ENCODE data around the gene PLEKHA6. TPM values are rescaled to one million over a fixed set of nuclear protein-coding genes. Genes with fewer than 3 reads are reported as not detected.

The PLEKHA6 gene
- total and polyA plus RNA-seq, 7 experiments from 2014 or later, result 0.05 to 1.9 (median 0.46) TPM; not detected in 1

DNA sequence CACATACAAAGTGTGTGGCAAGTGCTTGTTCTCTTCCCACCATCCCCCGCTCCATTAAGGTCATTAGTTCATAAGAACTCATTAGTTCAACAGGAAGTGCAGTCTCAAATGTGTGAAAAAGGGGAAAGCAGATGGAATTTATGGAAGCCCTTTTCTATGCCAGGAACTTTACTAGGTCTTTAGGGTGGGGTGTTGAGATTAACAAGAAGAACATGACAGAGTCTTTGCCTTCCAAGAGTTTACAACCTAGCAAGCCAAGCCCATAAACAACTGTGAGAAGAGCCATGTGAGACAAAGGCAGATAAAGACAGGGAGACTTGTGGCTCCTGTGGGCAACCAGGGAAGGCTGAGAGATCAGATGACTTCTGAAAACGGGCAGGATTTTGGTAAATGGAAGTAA is 21.4 kb downstream of the PLEKHA6 start:
- intact Hi-C loops (cut with micrococcal nuclease), result no loop called here
- peaks cover 0 to 19% (median 0%) of the 10 kb centered on the region in 5 donors for H3K27me3 Mint-ChIP-seq

DNA sequence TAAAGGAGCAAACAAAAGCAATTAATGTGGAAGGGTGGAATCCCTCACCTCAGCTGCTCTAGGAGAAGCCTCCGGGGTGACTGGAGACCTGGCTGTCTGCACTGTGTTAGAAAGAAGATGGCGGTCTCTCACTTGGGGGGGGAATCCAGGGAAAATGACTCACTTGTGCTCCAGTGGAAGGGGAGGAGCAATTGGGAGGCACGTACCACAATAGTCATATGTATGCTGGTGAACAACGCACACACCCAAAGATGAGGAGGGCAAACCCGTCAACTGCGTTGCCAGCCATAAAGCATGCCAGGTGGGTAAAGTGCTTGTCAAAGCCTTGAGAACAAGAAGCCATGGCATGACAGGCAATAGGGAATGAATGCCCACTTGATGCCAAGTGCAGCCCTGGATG is 22.1 kb downstream of the PLEKHA6 start:
- Mint-ChIP-seq H3K4me3 (no peak overlapping the region), H3K27me3 (peaks cover 0 to 17% (median 0%) of the 10 kb centered on the region in 5 donors), H3K9me3 (no peaks in the 10 kb centered on the region), H3K36me3 (no peaks in the 10 kb centered on the region), H3K27ac (no peak overlapping the region), H3K4me1 (no peaks in the 10 kb centered on the region)
- Histone ChIP-seq H3K36me3 (ENCODE audit: control insufficient read depth in 2 of 3, insufficient read depth in 3 of 3, low read length in 3 of 3) (no peaks in the 10 kb centered on the region), H3K9me3 (ENCODE audit: control insufficient read depth in 2 of 3, low read length in 3 of 3) (no peaks in the 10 kb centered on the region), H3K4me1 (ENCODE audit: control insufficient read depth in 2 of 2, insufficient read depth in 2 of 2, low read length in 2 of 2) (no peaks in the 10 kb centered on the region), H3K27ac (ENCODE audit: low read depth, low read length) (no peak overlapping the region), H3K27me3 (ENCODE audit: control insufficient read depth in 2 of 2, insufficient read depth in 2 of 2, low read length in 2 of 2) (no peaks in the 10 kb centered on the region), H3K4me3 (ENCODE audit: low read length) (no peak overlapping the region)
- ChIA-PET CTCF (no interaction called here), POLR2A (interaction anchor here (0.6 kb wide), 1 partner anchor 217 kb away, joined by 6 read pairs; no protein-coding TSS in a partner anchor)
- intact Hi-C loops (cut with micrococcal nuclease), result no loop called here
- DNase-seq (no peak), ATAC-seq (no peak)

More for the DNA sequence above, 21.4 kb downstream of the PLEKHA6 start:
- Mint-ChIP-seq H3K4me3 (no peak overlapping the region), H3K36me3 (no peaks in the 10 kb centered on the region), H3K27ac (no peak overlapping the region), H3K4me1 (no peaks in the 10 kb centered on the region), H3K9me3 (no peaks in the 10 kb centered on the region)
- Histone ChIP-seq H3K9me3 (ENCODE audit: control insufficient read depth in 2 of 3, low read length in 3 of 3) (no peaks in the 10 kb centered on the region), H3K4me1 (ENCODE audit: control insufficient read depth in 2 of 2, insufficient read depth in 2 of 2, low read length in 2 of 2) (no peaks in the 10 kb centered on the region), H3K27ac (ENCODE audit: low read depth, low read length) (no peak overlapping the region), H3K36me3 (ENCODE audit: control insufficient read depth in 2 of 3, insufficient read depth in 3 of 3, low read length in 3 of 3) (no peaks in the 10 kb centered on the region), H3K27me3 (ENCODE audit: control insufficient read depth in 2 of 2, insufficient read depth in 2 of 2, low read length in 2 of 2) (no peaks in the 10 kb centered on the region), H3K4me3 (ENCODE audit: low read length) (no peak overlapping the region)
- POLR2A ChIA-PET, result no interaction called here
- CTCF ChIA-PET, result no interaction called here
- DNase-seq (no peak), ATAC-seq (no peak)

DNA sequence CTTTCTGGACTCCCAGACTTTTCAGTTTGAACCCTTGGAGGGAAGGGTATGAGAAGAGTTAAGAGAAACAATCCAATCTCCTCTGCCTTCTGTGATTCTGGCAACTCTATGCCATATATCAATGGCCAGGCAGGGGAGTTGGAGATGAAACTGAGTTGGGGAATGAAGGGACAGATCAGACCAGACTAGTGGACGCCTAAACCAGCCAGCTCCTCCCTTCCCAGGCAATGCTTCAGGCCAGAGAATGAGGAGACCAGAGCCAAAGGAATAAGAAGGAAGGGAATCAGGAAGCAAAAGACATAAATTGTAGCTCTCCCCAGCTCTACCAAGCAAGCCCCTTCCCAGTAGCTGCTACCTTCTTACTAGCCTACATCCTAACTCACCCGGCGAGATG is 22.7 kb downstream of the PLEKHA6 start:
- H3K4me3 Mint-ChIP-seq, result no peak overlapping the region
- H3K27ac Mint-ChIP-seq, result no peak overlapping the region
- DNase-seq (no peak), ATAC-seq (no peak)
- Histone ChIP-seq H3K9me3 (ENCODE audit: control insufficient read depth in 2 of 3, low read length in 3 of 3) (no peaks in the 10 kb centered on the region), H3K27ac (ENCODE audit: low read depth, low read length) (no peak overlapping the region), H3K27me3 (ENCODE audit: control insufficient read depth in 2 of 2, insufficient read depth in 2 of 2, low read length in 2 of 2) (no peaks in the 10 kb centered on the region), H3K4me1 (ENCODE audit: control insufficient read depth in 2 of 2, insufficient read depth in 2 of 2, low read length in 2 of 2) (no peaks in the 10 kb centered on the region), H3K36me3 (ENCODE audit: control insufficient read depth in 2 of 3, insufficient read depth in 3 of 3, low read length in 3 of 3) (no peaks in the 10 kb centered on the region), H3K4me3 (ENCODE audit: low read length) (no peak overlapping the region)
- no peaks in the 10 kb centered on the region for H3K36me3 Mint-ChIP-seq
- intact Hi-C loops (cut with micrococcal nuclease), result no loop called here
- POLR2A ChIA-PET, result no interaction called here
- peaks cover 0 to 17% (median 0%) of the 10 kb centered on the region in 5 donors for H3K27me3 Mint-ChIP-seq
- no peaks in the 10 kb centered on the region for H3K9me3 Mint-ChIP-seq
- CTCF ChIA-PET, result no interaction called here
- H3K4me1 Mint-ChIP-seq, result no peaks in the 10 kb centered on the region

DNA sequence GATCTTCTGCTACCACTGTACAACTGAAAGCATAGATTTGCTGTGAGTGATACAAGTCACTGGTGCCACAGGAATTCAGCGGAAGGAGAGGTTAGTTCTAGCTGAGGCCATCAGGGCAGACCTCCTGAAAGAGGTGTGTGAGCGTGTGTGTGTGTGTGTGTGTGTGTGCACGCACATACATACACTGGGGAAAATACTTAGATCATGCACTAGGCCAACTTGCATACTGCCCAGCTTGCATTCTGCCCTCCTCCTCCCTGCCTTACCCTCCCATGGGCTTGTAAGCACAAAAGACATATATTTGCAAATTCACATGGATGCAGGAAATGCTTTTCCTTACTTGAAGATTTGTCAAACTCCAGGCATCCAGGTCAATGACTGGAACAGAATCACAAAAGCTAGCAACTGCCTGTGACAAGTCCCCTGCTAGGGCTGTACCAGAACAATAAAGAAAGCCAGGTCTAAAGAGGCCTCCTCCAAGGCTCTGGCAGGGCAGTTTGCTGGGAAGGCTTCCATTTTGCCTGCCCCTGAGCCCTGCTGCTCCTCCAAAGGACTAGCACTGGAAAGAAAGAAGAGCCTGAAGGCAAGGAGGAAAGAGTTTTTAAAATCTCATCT is 23.2 kb downstream of the PLEKHA6 start:
- H3K36me3 ChIP-seq (ENCODE audit: control insufficient read depth in 2 of 3, insufficient read depth in 3 of 3, low read length in 3 of 3), result no peaks in the 10 kb centered on the region
- no peak overlapping the region for H3K27ac ChIP-seq (ENCODE audit: low read depth, low read length)
- Mint-ChIP-seq H3K27me3 (peaks cover 0 to 17% (median 0%) of the 10 kb centered on the region in 5 donors), H3K9me3 (no peaks in the 10 kb centered on the region), H3K36me3 (no peaks in the 10 kb centered on the region), H3K4me1 (no peaks in the 10 kb centered on the region), H3K4me3 (no peak overlapping the region), H3K27ac (no peak overlapping the region)
- H3K4me1 ChIP-seq (ENCODE audit: control insufficient read depth in 2 of 2, insufficient read depth in 2 of 2, low read length in 2 of 2), result no peaks in the 10 kb centered on the region
- intact Hi-C loops (cut with micrococcal nuclease), result no loop called here
- CTCF ChIA-PET, result no interaction called here
- H3K9me3 ChIP-seq (ENCODE audit: control insufficient read depth in 2 of 3, low read length in 3 of 3), result no peaks in the 10 kb centered on the region
- no peaks in the 10 kb centered on the region for H3K27me3 ChIP-seq (ENCODE audit: control insufficient read depth in 2 of 2, insufficient read depth in 2 of 2, low read length in 2 of 2)
- no peak for DNase-seq
- no peak overlapping the region for H3K4me3 ChIP-seq (ENCODE audit: low read length)
- POLR2A ChIA-PET, result no interaction called here
- no peak for ATAC-seq

DNA sequence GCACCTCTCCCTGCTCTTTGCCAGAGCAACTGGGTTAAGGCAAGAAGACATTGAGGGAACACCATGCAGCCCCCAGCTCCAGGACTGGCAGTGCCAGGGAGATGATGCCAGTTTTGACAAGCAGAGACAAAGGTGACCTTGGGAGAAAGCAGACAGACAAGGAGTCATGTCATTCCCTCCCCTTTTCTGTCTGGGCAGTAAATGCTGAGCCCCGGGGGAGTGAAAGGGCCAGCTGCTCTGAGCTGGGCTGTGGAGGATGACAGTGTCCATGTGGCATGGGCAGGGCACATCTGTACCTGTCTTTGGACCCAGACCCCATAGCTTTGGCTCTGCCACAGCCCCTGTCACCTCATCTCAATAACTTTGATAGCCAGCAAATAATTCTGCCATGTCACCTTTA is 24.2 kb downstream of the PLEKHA6 start:
- Mint-ChIP-seq H3K4me3 (no peak overlapping the region), H3K36me3 (no peaks in the 10 kb centered on the region), H3K9me3 (no peaks in the 10 kb centered on the region), H3K4me1 (no peaks in the 10 kb centered on the region), H3K27me3 (peaks cover 0 to 15% (median 0%) of the 10 kb centered on the region in 5 donors), H3K27ac (no peak overlapping the region)
- H3K27me3 ChIP-seq (ENCODE audit: control insufficient read depth in 2 of 2, insufficient read depth in 2 of 2, low read length in 2 of 2), result no peaks in the 10 kb centered on the region
- no peak for ATAC-seq
- H3K27ac ChIP-seq (ENCODE audit: low read depth, low read length), result no peak overlapping the region
- no peaks in the 10 kb centered on the region for H3K4me1 ChIP-seq (ENCODE audit: control insufficient read depth in 2 of 2, insufficient read depth in 2 of 2, low read length in 2 of 2)
- H3K9me3 ChIP-seq (ENCODE audit: control insufficient read depth in 2 of 3, low read length in 3 of 3), result no peaks in the 10 kb centered on the region
- intact Hi-C loops (cut with micrococcal nuclease), result no loop called here
- H3K4me3 ChIP-seq (ENCODE audit: low read length), result no peak overlapping the region
- no peaks in the 10 kb centered on the region for H3K36me3 ChIP-seq (ENCODE audit: control insufficient read depth in 2 of 3, insufficient read depth in 3 of 3, low read length in 3 of 3)
- CTCF ChIA-PET, result no interaction called here
- POLR2A ChIA-PET, result no interaction called here
- DNase-seq, result no peak

DNA sequence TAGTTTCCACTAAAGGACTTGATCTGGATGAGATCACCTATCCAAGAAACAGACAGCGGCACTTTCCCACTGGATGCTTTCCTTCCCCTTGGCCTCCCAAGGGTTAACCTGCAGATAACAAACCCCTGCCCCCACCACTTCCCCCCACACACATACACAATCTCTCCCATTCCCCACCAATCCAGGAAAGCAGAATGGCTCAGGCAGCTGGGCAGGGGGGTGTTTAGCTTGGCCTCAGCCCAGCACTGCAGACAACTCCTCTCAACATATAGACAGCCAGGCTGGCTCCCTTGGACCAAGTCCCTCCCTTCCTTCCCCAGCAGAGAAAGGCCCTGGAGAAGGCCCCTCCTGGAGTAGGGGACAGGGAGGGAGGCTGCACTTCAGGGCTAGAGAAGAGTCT is 24.6 kb downstream of the PLEKHA6 start:
- no peak overlapping the region for H3K27ac Mint-ChIP-seq
- POLR2A ChIA-PET, result no interaction called here

DNA sequence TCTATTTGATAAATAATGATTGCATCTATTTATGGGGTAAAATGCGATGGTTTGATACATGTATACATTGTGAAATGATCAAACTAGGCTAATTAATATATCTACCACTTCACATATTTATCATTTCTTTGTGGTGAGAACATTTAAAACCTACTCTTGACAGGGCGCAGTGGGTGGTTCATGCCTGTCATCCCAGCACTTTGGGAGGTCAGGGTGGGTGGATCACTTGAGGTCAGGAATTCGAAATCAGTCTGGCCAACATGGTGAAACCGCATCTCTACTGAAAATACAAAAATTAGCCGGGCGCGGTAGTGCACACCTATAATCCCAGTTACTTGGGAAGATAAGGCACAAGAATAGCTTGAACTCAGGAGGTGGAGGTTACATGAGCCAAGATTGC is 25.3 kb downstream of the PLEKHA6 start:
- Histone ChIP-seq H3K36me3 (ENCODE audit: control insufficient read depth in 2 of 3, insufficient read depth in 3 of 3, low read length in 3 of 3) (no peaks in the 10 kb centered on the region), H3K9me3 (ENCODE audit: control insufficient read depth in 2 of 3, low read length in 3 of 3) (no peaks in the 10 kb centered on the region), H3K27ac (ENCODE audit: low read depth, low read length) (no peak overlapping the region), H3K4me3 (ENCODE audit: low read length) (no peak overlapping the region), H3K27me3 (ENCODE audit: control insufficient read depth in 2 of 2, insufficient read depth in 2 of 2, low read length in 2 of 2) (no peaks in the 10 kb centered on the region), H3K4me1 (ENCODE audit: control insufficient read depth in 2 of 2, insufficient read depth in 2 of 2, low read length in 2 of 2) (no peaks in the 10 kb centered on the region)
- ChIA-PET CTCF (no interaction called here), POLR2A (no interaction called here)
- H3K9me3 Mint-ChIP-seq, result no peaks in the 10 kb centered on the region
- H3K4me3 Mint-ChIP-seq, result no peak overlapping the region
- no peaks in the 10 kb centered on the region for H3K36me3 Mint-ChIP-seq
- intact Hi-C loops (cut with micrococcal nuclease), result no loop called here
- peaks cover 0 to 13% (median 0%) of the 10 kb centered on the region in 5 donors for H3K27me3 Mint-ChIP-seq
- DNase-seq (no peak), ATAC-seq (no peak)
- H3K4me1 Mint-ChIP-seq, result no peaks in the 10 kb centered on the region
- H3K27ac Mint-ChIP-seq, result no peak overlapping the region

More for the DNA sequence above, 24.6 kb downstream of the PLEKHA6 start:
- H3K9me3 ChIP-seq (ENCODE audit: control insufficient read depth in 2 of 3, low read length in 3 of 3), result no peaks in the 10 kb centered on the region
- intact Hi-C loops (cut with micrococcal nuclease), result no loop called here
- H3K4me1 ChIP-seq (ENCODE audit: control insufficient read depth in 2 of 2, insufficient read depth in 2 of 2, low read length in 2 of 2), result no peaks in the 10 kb centered on the region
- Mint-ChIP-seq H3K9me3 (no peaks in the 10 kb centered on the region), H3K27me3 (peaks cover 0 to 15% (median 0%) of the 10 kb centered on the region in 5 donors), H3K4me3 (no peak overlapping the region), H3K4me1 (no peaks in the 10 kb centered on the region), H3K36me3 (no peaks in the 10 kb centered on the region)
- H3K27ac ChIP-seq (ENCODE audit: low read depth, low read length), result no peak overlapping the region
- H3K36me3 ChIP-seq (ENCODE audit: control insufficient read depth in 2 of 3, insufficient read depth in 3 of 3, low read length in 3 of 3), result no peaks in the 10 kb centered on the region
- H3K4me3 ChIP-seq (ENCODE audit: low read length), result no peak overlapping the region
- H3K27me3 ChIP-seq (ENCODE audit: control insufficient read depth in 2 of 2, insufficient read depth in 2 of 2, low read length in 2 of 2), result no peaks in the 10 kb centered on the region
- CTCF ChIA-PET, result no interaction called here
- DNase-seq, result no peak
- ATAC-seq, result no peak
